Islet precursor cell (in vitro differentiated cells): ENCODE data around the gene TNFAIP2.
"Not testable (repeated sequence)": the region's sequence is repeated elsewhere in the genome, so short reads cannot be mapped to it uniquely, and the experiment has no call there.

Experiments
- DNase-seq: peaks from one replicate; pipeline ENCODE4 v3.0.0-alpha.2; 2018

The TNFAIP2 gene

GRCh38 chr14:103107941-103108748, 15.1 kb upstream of the TNFAIP2 start:
- DNase-seq = no peak

DNA sequence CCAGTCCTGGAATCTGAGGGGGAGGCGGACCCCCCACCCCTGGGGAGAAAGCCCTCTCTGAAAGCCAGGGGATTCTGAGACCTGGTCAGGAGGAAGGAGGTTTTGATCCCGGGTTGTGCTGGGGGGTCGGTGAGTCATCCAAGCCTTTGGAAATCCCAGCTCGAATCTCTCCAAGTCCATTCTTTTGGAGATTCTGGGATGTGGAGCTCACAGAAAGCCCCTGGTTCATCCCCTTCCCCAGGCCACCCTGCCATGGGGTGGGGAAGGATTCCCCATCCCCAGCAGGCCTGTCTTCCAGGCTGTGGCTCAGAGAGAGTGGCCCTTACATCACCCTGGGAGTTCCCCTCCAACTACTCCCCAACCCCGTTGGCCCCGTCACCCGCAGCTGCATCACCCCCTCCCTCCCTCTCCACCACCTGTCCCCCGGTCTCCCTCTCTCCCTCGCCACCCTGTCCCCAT, 14.5 kb upstream of the TNFAIP2 start:
- DNase-seq = no peak

GRCh38 chr14:103109535-103110441, 13.5 kb upstream of the TNFAIP2 start:
- DNase-seq = peak; percentile 96

DNA sequence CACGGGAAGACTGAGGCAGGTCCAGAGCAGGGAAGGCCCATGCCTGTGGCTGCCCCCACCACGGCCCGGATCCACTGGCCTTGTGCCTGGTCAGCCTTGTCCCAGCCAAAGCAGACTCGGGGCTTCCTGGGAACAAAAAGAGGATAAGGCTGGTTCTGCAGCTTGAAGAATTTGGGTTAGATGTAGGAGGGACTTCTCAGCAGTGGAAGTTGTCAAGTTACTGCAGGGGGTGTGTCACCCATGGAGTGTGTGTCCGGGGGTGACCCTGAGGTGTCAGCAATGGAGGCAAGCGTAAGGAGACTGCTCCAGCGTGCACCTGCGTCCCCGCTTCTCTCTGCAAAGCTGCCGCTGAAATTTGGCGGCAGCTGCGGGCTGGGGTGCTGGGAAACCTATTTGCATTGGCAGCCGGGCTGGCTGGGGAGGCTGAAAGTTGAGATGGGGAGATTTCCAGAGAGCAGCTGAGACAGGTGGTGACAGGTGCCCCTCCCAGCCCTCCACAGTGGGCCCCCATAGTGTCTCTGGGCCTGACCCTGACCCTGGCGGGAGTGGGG, 12.5 kb upstream of the TNFAIP2 start:
- DNase-seq = no peak

GRCh38 chr14:103111232-103111868, 11.9 kb upstream of the TNFAIP2 start:
- no peak for DNase-seq

GRCh38 chr14:103112400-103113243, 10.6 kb upstream of the TNFAIP2 start:
- no peak for DNase-seq

GRCh38 chr14:103113303-103113702, 10.0 kb upstream of the TNFAIP2 start:
- no peak for DNase-seq

GRCh38 chr14:103113774-103114173, 9.5 kb upstream of the TNFAIP2 start:
- no peak for DNase-seq

- DNase-seq = not testable (repeated sequence)
These were observed 8.1 kb upstream of the TNFAIP2 start for GRCh38 chr14:103115086-103115679.

DNA sequence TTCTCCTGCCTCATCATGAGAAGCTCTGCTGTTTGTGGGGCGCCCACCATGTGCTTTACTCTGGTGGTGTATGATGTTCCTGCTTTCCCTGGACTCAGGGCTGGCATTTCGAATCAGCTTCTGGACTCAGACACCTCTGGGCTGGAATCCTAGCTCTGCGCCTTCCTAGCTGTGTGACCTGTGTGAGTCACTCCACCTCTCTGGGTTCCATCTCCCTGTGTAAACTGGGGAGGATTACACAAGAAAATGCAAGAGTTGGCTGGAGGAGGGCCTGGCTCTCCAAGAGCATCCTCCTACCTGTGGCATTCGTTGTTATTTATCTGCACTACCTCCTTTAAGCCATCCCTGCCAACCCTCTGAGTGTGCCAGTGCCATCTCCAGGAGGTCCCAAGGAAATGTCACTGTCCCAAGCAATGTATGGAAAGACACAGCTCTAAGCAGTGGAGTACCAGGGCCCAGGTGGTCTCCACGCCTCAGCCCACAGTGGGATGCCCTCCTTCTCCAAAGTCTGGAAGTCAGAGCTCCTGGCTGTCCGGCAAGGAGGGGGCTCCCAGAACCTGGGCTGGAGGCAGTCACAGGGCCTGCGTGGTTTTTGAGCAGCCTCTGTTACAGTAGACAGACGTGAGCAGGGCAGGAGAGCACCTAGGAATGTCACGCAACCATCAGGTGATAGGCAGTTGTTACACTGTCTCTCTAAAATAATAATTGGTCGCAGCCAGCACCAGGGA, 7.3 kb upstream of the TNFAIP2 start:
- DNase-seq = no peak

DNA sequence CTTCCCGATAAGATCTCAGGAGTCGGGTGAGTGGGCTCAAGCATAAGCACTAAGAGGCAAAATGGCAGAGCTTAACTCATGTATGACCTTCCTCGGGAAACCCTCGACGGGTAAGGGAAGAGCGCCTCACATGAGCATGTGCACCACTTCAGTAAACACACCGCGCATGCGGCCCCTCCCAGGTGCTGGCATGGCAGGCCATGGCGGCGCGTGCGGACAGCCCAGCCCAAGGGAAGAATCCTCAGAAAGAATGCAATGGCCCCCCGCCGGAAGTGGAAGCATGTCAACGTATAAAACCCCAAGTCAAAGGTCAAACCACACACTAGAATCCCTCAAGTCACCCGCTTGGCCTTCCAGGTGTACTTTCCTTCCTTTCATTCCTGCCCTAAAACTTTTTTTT, 6.6 kb upstream of the TNFAIP2 start:
- no peak for DNase-seq

DNA sequence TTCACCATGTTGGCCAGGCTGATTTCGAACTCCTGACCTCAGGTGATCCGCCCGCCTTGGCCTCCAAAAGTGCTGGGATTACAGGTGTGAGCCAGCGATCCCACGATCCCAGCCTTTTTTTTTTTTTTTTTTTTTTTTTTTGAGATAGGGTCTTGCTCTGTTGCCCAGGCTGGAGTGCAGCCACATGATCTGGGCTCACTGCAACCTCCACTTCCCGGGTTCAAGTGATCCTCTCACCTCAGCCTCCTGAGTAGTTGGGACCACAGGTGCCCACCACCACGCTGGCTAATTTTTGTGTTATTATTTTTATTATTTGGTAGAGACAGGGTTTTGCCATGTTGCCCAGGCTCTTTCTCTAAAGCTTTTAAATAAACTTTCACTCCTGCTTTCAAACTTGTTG, 5.8 kb upstream of the TNFAIP2 start:
- DNase-seq = not testable (repeated sequence)

DNA sequence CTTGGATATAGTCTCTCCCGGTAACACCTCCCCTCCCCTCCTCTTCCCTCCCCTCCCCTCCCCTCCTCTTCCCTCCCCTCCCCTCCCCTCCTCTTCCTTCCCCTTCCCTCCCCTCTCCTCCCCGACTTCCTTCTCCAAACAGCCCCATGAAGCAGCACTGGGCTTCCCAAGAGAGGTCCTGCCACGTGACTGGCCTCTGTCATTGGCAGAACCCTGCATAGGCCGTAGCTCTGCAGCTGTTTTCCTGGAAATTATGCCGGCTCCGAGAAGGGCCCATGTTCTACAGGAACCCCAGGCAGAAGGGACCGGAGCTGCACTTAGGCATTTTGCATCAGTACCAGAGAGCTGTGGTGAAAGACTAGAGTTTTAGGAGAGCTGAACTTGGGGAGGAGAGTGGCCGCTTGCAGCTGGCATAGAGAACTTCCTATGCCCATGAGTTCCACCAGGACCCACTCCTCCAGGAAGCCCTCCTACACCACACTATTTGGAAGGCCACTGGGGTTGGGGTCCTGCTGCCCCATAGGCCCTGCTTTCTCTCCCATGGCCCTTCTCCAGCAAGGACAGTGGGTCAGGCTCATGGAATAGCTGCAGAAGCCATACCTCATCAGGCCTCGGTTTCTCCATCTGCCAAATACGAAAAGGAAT, 5.1 kb upstream of the TNFAIP2 start:
- DNase-seq = no peak

DNA sequence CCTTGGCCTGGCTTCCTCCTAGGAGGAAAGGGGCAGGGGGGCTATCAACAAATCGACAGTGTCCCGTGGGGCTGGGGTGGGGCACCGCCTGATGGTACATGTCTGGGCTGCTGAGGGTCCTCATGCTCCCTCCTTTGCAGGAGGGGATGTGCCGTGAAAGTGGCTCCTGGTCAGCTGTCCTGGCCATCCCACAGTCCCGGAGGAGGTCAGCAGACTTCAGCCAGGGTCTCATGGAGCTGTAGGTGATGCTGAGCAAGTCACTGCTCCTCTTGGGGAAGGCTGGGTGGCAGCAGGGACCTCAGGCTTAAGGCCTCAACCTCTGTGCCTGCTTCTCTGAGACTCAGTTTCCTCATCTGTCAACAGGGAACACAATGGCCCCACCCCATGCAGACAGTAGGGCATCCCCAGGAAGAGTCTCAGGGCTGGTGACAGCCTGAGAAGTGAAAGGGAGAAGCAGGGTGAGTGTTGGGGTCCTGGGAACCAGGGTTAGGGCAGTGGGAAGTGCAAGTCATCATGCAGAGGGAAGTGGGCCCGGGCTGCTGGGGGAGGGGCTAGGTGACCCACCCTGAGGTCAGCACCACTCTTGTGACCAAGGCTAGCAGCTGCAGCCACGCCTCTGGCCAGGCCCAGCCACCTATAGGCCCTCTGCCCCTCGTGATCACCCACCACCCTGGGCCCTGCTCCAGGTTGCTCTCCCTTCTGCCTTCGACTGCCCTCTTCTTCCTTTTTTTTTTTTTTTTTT, 4.4 kb upstream of the TNFAIP2 start:
- no peak for DNase-seq

DNA sequence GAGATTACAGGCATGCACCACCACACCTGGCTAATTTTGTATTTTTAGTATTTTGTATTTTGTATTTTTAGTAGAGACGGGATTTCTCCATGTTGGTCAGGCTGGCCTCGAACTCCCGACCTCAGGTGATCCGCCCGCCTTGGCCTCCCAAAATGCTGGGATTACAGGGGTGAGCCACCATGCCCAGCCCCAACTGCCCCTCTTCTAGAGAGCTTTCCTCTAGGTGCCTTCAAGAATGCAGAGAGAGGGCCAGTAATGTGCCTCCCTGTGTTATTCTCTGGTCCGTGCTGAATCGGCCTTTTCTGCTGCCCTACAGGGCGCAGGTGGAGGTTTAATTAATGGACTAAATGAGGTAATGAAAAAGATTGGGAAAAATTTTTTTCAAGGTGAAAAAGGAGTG, 3.7 kb upstream of the TNFAIP2 start:
- DNase-seq = not testable (repeated sequence)

- peak; percentile 73 for DNase-seq
These were observed 2.0 kb upstream of the TNFAIP2 start for GRCh38 chr14:103121121-103121845.

DNA sequence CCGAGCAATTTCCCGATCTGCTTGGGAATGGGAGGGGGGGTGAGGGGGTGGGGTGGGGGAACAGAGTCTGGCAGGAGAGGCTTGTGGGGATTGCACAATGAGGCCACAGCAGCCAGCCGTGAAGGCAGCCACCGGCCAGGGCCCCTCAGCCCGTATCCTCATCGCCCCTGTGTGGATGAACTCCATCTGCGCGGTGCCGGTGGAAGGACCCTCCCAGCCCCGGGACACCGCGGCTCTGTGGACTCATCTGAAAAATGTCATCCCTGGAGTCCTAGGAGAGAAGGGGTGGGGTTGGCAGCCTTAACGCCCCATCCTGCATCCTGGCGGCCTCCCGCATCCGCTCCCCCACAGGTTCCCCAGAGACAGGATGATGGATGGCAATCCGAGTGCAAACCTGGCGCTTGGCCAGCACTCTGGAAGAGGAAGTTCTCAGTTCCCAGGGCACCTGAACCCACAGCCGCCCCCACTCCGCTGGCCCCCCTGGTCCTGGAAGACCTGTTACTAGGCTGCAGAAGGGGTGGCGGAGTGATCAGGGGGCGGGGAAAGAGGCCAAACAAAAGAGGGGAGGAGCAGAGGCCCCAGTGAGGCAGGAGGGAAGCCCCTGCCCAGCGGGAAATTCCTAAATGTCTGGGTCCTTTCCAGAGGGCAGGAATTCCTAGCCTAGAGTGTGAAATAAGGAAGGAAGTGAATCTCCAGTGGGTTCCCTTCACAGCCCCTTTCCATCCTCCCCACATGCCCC, 1.2 kb upstream of the TNFAIP2 start:
- DNase-seq = peak; percentile 77

GRCh38 chr14:103122585-103122946, 695 bp upstream of the TNFAIP2 start:
- peak; percentile 74 for DNase-seq
